ENCODE results near the gene NFRKB. TPM values are rescaled to one million over a fixed set of nuclear protein-coding genes. Genes with fewer than 3 reads are reported as not detected.

The NFRKB gene
- total and polyA plus RNA-seq, 2 of the 8 experiments (the other 6 are each of a cell fraction or from before 2014, with no cell fraction given), result 17.0 to 31.0 TPM

DNA sequence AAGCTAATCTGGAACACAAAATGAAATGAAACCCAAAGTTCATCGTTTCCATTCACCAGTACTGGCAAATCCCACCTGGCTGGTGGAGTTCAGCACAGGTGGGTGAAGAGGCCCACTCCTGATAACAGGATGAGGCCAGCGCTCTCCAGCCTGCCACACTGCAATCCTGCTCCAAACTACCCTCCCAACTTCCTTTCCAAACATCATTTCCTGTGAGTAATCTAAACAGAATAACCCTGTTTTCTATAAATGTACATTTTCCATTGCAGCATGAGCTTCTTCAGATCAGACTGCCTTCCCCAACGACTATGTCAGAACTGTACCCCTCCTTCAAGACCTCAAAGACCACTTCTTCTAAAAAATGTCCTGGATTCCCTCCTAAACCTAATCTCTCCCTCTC is 15.9 kb upstream of the NFRKB start (continued):
- TF ChIP-seq BRCA1 (IDR thresholded peaks at IDR 0.05; ENCODE audit: low read depth, low read length), result no peak
- no peak for TF ChIP-seq GABPA (IDR thresholded peaks at IDR 0.05; ENCODE audit: borderline replicate concordance, insufficient read depth, low read length)
